Measurements from ENCODE around the gene TMEM147.

DNA sequence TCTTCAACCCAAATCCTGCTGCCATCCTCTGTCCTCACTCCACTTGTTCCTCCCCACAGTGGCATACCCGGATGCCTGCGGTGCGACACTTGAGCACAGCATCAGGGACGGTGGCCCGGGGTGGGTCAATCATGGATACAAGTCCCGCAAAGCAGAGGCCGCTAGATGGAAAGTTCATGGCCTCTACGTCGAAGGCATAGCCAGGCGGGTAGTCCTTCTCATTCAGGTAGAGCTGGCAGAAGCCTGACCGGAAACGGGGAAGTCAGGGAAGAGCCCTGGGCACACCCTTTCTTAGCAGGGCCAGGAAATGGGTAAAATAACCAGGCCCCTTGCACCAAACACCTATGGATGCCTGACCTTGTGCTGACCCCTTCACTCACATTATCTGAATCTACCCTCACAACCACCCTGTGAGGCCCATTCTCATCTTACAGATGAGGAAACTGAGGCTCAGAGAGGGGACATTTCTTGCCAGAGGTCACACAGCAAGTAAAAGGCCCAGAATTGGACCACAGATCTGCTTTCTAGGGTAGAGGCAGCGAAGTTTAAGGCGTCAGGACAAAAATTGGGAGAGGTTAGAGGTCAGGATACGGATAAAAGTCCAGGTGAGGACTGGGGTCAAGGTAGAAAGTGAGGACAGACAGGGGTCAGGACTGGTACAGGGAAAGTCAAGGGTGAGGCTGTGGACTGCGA lies 11.6 kb downstream of the TMEM147 start:
- no peak for TF ChIP-seq CTCF (IDR thresholded peaks at IDR 0.05; ENCODE audit: insufficient read depth, low read length)
- TF ChIP-seq POLR2AphosphoS5 (IDR thresholded peaks at IDR 0.05; ENCODE audit: low read depth) = no peak

All from HL-60 (cell line).